MV-4-11 (cell line): ENCODE results near the gene CALML3.
"Not testable (repeated sequence)": the region's sequence is repeated elsewhere in the genome, so short reads cannot be mapped to it uniquely, and the experiment has no call there.

Experiments
- DNase-seq: peaks from one replicate; lab custom pipeline; 2025; lab: John Stamatoyannopoulos, UW

CALML3 gene

GRCh38 chr10:5553400-5554170, 28.8 kb downstream of the CALML3 start:
- DNase-seq = no peak

- DNase-seq = no peak
Observed at GRCh38 chr10:5555021-5555510, 30.3 kb downstream of the CALML3 start.

GRCh38 chr10:5555881-5556280, 31.1 kb downstream of the CALML3 start:
- DNase-seq = no peak

- DNase-seq = no peak
Observed at GRCh38 chr10:5556576-5556975, 31.8 kb downstream of the CALML3 start.

- DNase-seq = no peak
Observed at GRCh38 chr10:5557040-5557721, 32.4 kb downstream of the CALML3 start.

- no peak for DNase-seq
Observed at GRCh38 chr10:5557799-5558771, 33.3 kb downstream of the CALML3 start.

- DNase-seq = not testable (repeated sequence)
Observed at GRCh38 chr10:5559022-5559421, 34.3 kb downstream of the CALML3 start.

GRCh38 chr10:5559642-5560141, 34.9 kb downstream of the CALML3 start:
- no peak for DNase-seq

- DNase-seq = no peak
Observed at GRCh38 chr10:5560142-5560816, 35.5 kb downstream of the CALML3 start.

GRCh38 chr10:5560817-5561703, 36.3 kb downstream of the CALML3 start:
- no peak for DNase-seq

GRCh38 chr10:5561704-5562645, 37.2 kb downstream of the CALML3 start:
- no peak for DNase-seq

GRCh38 chr10:5563321-5563961, 38.7 kb downstream of the CALML3 start:
- no peak for DNase-seq

GRCh38 chr10:5563991-5564536, 39.3 kb downstream of the CALML3 start:
- DNase-seq = peak; percentile 62

- no peak for DNase-seq
Observed at GRCh38 chr10:5564537-5565204, 39.9 kb downstream of the CALML3 start.

- DNase-seq = no peak
Observed at GRCh38 chr10:5565205-5565545, 40.4 kb downstream of the CALML3 start.

- peak; percentile 94 for DNase-seq
Observed at GRCh38 chr10:5565671-5566581, 41.2 kb downstream of the CALML3 start.

- DNase-seq = no peak
Observed at GRCh38 chr10:5566614-5567013, 41.9 kb downstream of the CALML3 start.
